Body of pancreas (tissue), 4 donors: Measurements from ENCODE around the gene CCDC138. TPM values are rescaled to one million over a fixed set of nuclear protein-coding genes. Genes with fewer than 3 reads are reported as not detected.
"Not testable (repeated sequence)": the region's sequence is repeated elsewhere in the genome, so short reads cannot be mapped to it uniquely, and the experiment has no call there.

ENCODE experiments used
- ATAC-seq: fragments of 150-250 bp; one replicate; pipeline ENCODE4 v1.9.1; 2016
- DNase-seq, 4 donors: peaks; one replicate each; pipeline ENCODE4 v3.0.0-alpha.2; 2019
- H3K27ac ChIP-seq, 4 donors: fragments of 200-600 bp; sonication (generic); 1 replicate in 3 of 4; 2 replicates in 1 of 4; pipeline versions ENCODE4 v1.5.1 to v1.6.1; 2016 to 2019; ENCODE audit warnings: mild to moderate bottlenecking in 1 of 4, mixed read lengths in 1 of 4, moderate library complexity in 1 of 4
- H3K27me3 ChIP-seq, 2 donors: fragments of 200-600 bp; sonication (generic); one replicate each; pipeline ENCODE4 v1.6.0; 2016; ENCODE audit warnings: mild to moderate bottlenecking in 1 of 2
- H3K36me3 ChIP-seq, 2 donors: fragments of 200-600 bp; sonication (generic); replicated peaks in 1 of 2; 2 replicates each; pipeline ENCODE4 v1.5.1; 2016; ENCODE audit warnings: low read depth in 2 of 2; ENCODE audit not compliant: insufficient read depth in 1 of 2
- H3K4me1 ChIP-seq: fragments of 200-600 bp; sonication (generic); one replicate; pipeline ENCODE4 v1.6.0; 2016
- H3K4me3 ChIP-seq, 2 donors: fragments of 200-600 bp; sonication (generic); 1 replicate in 1 of 2; 2 replicates in 1 of 2; pipeline ENCODE4 v1.5.1; 2016 to 2019
- H3K9me3 ChIP-seq, 3 donors: fragments of 200-600 bp; sonication (generic); 1 replicate in 2 of 3; 2 replicates in 1 of 3; pipeline ENCODE4 v1.5.1; 2016
- POLR2A ChIP-seq, 3 donors: fragments of 450-650 bp; IDR thresholded peaks; one replicate each; pipeline ENCODE4 v1.6.1; 2016; ENCODE audit warnings: antibody characterized with exemption in 3 of 3, mild to moderate bottlenecking in 2 of 3
- WGBS, 2 donors: methylation state at CpG; one replicate each; pipeline ENCODE4 v1.1.5; 2017; 5-methylcytosine and 5-hydroxymethylcytosine counted together
- intact Hi-C: fragments of 100-400 bp; cut with DNase I; formaldehyde crosslinking; loops from one replicate; pipeline ENCODE4 v1.15.1; 2023
- total RNA-seq, 2 donors: library from RNA; depleted of rRNA; stranded (reverse); fragments of >200 nt; gene quantifications; one replicate each; pipeline ENCODE4 v1.1.0, GENCODE V29; 2016
- TF ChIP-seq, protein P1 (sequence below), 7 experiments: fragments of 450-650 bp in 4 of 7; fragments of 200-600 bp in 3 of 7; sonication (generic) in 3 of 7; IDR thresholded peaks; one replicate each; pipeline ENCODE4 v1.5.1; 2016 to 2019; ENCODE audit warnings: antibody characterized with exemption in 7 of 7

CCDC138 gene
- 1 to 10 TPM; 3.1 to 9.6 TPM for total RNA-seq

- peak within 1 kb of the TSS; percentile 59 to 86 (median 82) for H3K27ac ChIP-seq
- 0% methylated on average over 18 to 72 of the region's 78 CpGs for WGBS, 2 donors
- DNase-seq (peak; percentile 87 to 93 (median 88)), ATAC-seq (peak; percentile 96)
- H3K27me3 ChIP-seq = no peaks in the 10 kb centered on the region
- no peaks in the 10 kb centered on the region for H3K9me3 ChIP-seq
- intact Hi-C loops = no loop called here
- peak within 1 kb of the TSS; percentile 36 to 54 for H3K4me3 ChIP-seq
- peak in 2 of 3 donors; percentile 32 to 53 for TF ChIP-seq POLR2A (IDR thresholded peaks at IDR 0.05)
- TF ChIP-seq, protein P1, sequence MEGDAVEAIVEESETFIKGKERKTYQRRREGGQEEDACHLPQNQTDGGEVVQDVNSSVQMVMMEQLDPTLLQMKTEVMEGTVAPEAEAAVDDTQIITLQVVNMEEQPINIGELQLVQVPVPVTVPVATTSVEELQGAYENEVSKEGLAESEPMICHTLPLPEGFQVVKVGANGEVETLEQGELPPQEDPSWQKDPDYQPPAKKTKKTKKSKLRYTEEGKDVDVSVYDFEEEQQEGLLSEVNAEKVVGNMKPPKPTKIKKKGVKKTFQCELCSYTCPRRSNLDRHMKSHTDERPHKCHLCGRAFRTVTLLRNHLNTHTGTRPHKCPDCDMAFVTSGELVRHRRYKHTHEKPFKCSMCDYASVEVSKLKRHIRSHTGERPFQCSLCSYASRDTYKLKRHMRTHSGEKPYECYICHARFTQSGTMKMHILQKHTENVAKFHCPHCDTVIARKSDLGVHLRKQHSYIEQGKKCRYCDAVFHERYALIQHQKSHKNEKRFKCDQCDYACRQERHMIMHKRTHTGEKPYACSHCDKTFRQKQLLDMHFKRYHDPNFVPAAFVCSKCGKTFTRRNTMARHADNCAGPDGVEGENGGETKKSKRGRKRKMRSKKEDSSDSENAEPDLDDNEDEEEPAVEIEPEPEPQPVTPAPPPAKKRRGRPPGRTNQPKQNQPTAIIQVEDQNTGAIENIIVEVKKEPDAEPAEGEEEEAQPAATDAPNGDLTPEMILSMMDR (IDR thresholded peaks at IDR 0.05) = no peak
- peaks cover 4 to 12% of the 10 kb centered on the region in 2 donors for H3K36me3 ChIP-seq
- H3K4me1 ChIP-seq = peaks cover 6% of the 10 kb centered on the region
These were observed at the start of gene CCDC138 for GRCh38 chr2:108786354-108787215. Gene CCDC138, plus strand, starts transcription at chr2:108786771. Its CDS starts 52 bp downstream, at chr2:108786823.

DNA sequence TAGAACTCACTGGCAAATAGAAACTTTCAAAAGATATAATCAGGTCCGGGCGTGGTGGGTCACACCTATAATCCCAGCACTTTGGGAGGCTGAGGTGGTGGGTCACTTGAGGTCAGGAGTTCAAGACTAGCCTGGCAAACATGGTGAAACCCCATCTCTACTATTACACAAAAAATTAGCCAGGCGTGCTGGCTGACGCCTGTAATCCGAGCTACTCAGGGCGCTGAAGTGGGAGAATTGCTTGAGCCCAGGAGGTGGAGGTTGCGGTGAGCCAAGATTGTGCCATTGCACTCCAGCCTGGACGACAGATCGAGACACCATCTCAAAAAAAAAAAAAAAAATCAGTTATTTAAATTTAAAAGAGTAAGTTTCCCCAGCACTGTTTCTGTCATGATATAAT is 28.6 kb upstream of the CCDC138 start:
- ATAC-seq, intact Hi-C loops: not testable (repeated sequence)

GRCh38 chr2:108762618-108763017 is 24.0 kb upstream of the CCDC138 start:
- H3K4me3 ChIP-seq, DNase-seq, ATAC-seq, H3K9me3 ChIP-seq, intact Hi-C loops, H3K27me3 ChIP-seq, H3K4me1 ChIP-seq, H3K27ac ChIP-seq: not testable (repeated sequence)
- H3K36me3 ChIP-seq = peaks cover 9 to 25% of the 10 kb centered on the region in 2 donors

More for the DNA sequence above, 28.6 kb upstream of the CCDC138 start:
- not testable (repeated sequence) for DNase-seq, H3K9me3 ChIP-seq, H3K27ac ChIP-seq, H3K27me3 ChIP-seq, H3K4me3 ChIP-seq, H3K36me3 ChIP-seq, H3K4me1 ChIP-seq
- 95 to 97% methylated on average over 9 of the region's 9 CpGs for WGBS, 2 donors

- H3K4me3 ChIP-seq, H3K27me3 ChIP-seq, H3K9me3 ChIP-seq, DNase-seq, H3K4me1 ChIP-seq, H3K27ac ChIP-seq, ATAC-seq, intact Hi-C loops: not testable (repeated sequence)
- 94% methylated on average over 5 of the region's 5 CpGs for WGBS, 2 donors
- H3K36me3 ChIP-seq = peaks cover 9 to 25% of the 10 kb centered on the region in 2 donors
These were observed 19.9 kb upstream of the CCDC138 start for GRCh38 chr2:108766671-108767070.

DNA sequence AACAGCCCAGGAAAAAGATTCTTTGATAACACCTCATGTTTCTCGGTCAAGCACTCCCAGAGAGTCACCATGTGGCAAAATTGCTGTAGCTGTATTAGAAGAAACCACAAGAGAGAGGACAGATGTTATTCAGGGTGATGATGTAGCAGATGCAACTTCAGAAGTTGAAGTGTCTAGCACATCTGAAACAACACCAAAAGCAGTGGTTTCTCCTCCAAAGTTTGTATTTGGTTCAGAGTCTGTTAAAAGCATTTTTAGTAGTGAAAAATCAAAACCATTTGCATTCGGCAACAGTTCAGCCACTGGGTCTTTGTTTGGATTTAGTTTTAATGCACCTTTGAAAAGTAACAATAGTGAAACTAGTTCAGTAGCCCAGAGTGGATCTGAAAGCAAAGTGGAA is 18.7 kb upstream of the CCDC138 start:
- DNase-seq, H3K4me1 ChIP-seq, H3K27me3 ChIP-seq, H3K4me3 ChIP-seq, H3K27ac ChIP-seq, H3K9me3 ChIP-seq, ATAC-seq, intact Hi-C loops: not testable (repeated sequence)
- 70 to 95% methylated on average over 1 of the region's 2 CpGs for WGBS, 2 donors
- H3K36me3 ChIP-seq = peaks cover 8 to 31% of the 10 kb centered on the region in 2 donors

GRCh38 chr2:108776475-108776874 is 10.1 kb upstream of the CCDC138 start:
- intact Hi-C loops = no loop called here
- H3K27me3 ChIP-seq = no peaks in the 10 kb centered on the region
- DNase-seq = no peak
- no peak for TF ChIP-seq POLR2A (IDR thresholded peaks at IDR 0.05)
- H3K27ac ChIP-seq = no peak overlapping the region
- WGBS, 2 donors = 85 to 93% methylated on average over 3 of the region's 3 CpGs
- H3K36me3 ChIP-seq = peaks cover 0 to 31% of the 10 kb centered on the region in 2 donors
- no peak overlapping the region for H3K4me3 ChIP-seq
- no peak for ATAC-seq
- H3K4me1 ChIP-seq = no peaks in the 10 kb centered on the region
- no peaks in the 10 kb centered on the region for H3K9me3 ChIP-seq

GRCh38 chr2:108778857-108779256 is 7.7 kb upstream of the CCDC138 start:
- Histone ChIP-seq H3K36me3 (peaks cover 4 to 27% of the 10 kb centered on the region in 2 donors), H3K27me3 (no peaks in the 10 kb centered on the region), H3K4me3 (no peak overlapping the region), H3K9me3 (no peaks in the 10 kb centered on the region), H3K4me1 (no peaks in the 10 kb centered on the region), H3K27ac (no peak overlapping the region)
- ATAC-seq = no peak
- 81 to 94% methylated on average over 2 of the region's 2 CpGs for WGBS, 2 donors
- DNase-seq = no peak
- TF ChIP-seq, protein P1 (IDR thresholded peaks at IDR 0.05) = no peak
- TF ChIP-seq POLR2A (IDR thresholded peaks at IDR 0.05) = no peak
- intact Hi-C loops = no loop called here
